ENCODE data around the gene TRPM2. TPM values are rescaled to one million over a fixed set of nuclear protein-coding genes. Genes with fewer than 3 reads are reported as not detected.

TRPM2 gene
- total RNA-seq, 5 donors from 2014 or later (not counting 1 experiment from before 2014, with no cell fraction given) = 1.2 to 8.6 (median 3.6) TPM

- ChIA-PET CTCF (no interaction called here), POLR2A (no interaction called here)
- Mint-ChIP-seq H3K4me3 (no peak overlapping the region), H3K27ac (no peak overlapping the region), H3K9me3 (no peaks in the 10 kb centered on the region), H3K4me1 (peaks cover 2 to 4% (median 2%) of the 10 kb centered on the region in 3 donors), H3K36me3 (no peaks in the 10 kb centered on the region), H3K27me3 (no peaks in the 10 kb centered on the region)
- 87% methylated on average over 18 of the region's 19 CpGs for whole genome bisulfite sequencing (ENCODE audit: insufficient coverage)
- Histone ChIP-seq H3K4me1 (ENCODE audit: control insufficient read depth in 1 of 2, extremely low read depth in 1 of 2, insufficient read depth in 2 of 2, low read length in 2 of 2) (no peaks in the 10 kb centered on the region), H3K4me3 (ENCODE audit: control insufficient read depth in 1 of 2, extremely low read depth in 1 of 2, low read length in 1 of 2) (no peak overlapping the region), H3K27me3 (replicated peaks in 1 of 2; ENCODE audit: control insufficient read depth in 2 of 2, extremely low read depth in 1 of 2, insufficient read depth in 2 of 2, low read length in 1 of 2) (peaks cover 0 to 18% of the 10 kb centered on the region in 2 experiments), H3K9me3 (no peaks in the 10 kb centered on the region), H3K36me3 (ENCODE audit: control insufficient read depth in 2 of 2, extremely low read depth in 1 of 2, insufficient read depth in 1 of 2, low read length in 1 of 2) (no peaks in the 10 kb centered on the region), H3K27ac (ENCODE audit: low read length) (no peak overlapping the region)
- ATAC-seq (replicated peaks in 1 of 4) = no peak
- DNase-seq = no peak
Measured at GRCh38 chr21:44473915-44474555, 120.6 kb downstream of the TRPM2 start.

- 88% methylated on average over 9 of the region's 17 CpGs for WGBS (ENCODE audit: insufficient coverage)
- no peak overlapping the region for H3K4me3 Mint-ChIP-seq
- H3K27ac ChIP-seq (ENCODE audit: low read length) = no peak overlapping the region
- ChIA-PET CTCF (no interaction called here), POLR2A (no interaction called here)
- no peaks in the 10 kb centered on the region for H3K36me3 ChIP-seq (ENCODE audit: control insufficient read depth in 2 of 2, extremely low read depth in 1 of 2, insufficient read depth in 1 of 2, low read length in 1 of 2)
- H3K36me3 Mint-ChIP-seq = no peaks in the 10 kb centered on the region
- no peaks in the 10 kb centered on the region for H3K9me3 ChIP-seq
- H3K4me1 ChIP-seq (ENCODE audit: control insufficient read depth in 1 of 2, extremely low read depth in 1 of 2, insufficient read depth in 2 of 2, low read length in 2 of 2) = peaks cover 0 to 3% of the 10 kb centered on the region in 2 experiments
- H3K4me1 Mint-ChIP-seq = peaks cover 6 to 8% (median 7%) of the 10 kb centered on the region in 3 donors
- H3K4me3 ChIP-seq (ENCODE audit: control insufficient read depth in 1 of 2, extremely low read depth in 1 of 2, low read length in 1 of 2) = no peak overlapping the region
- DNase-seq = no peak
- no peaks in the 10 kb centered on the region for H3K9me3 Mint-ChIP-seq
- no peaks in the 10 kb centered on the region for H3K27me3 Mint-ChIP-seq
- peaks cover 0 to 22% of the 10 kb centered on the region in 2 experiments for H3K27me3 ChIP-seq (replicated peaks in 1 of 2; ENCODE audit: control insufficient read depth in 2 of 2, extremely low read depth in 1 of 2, insufficient read depth in 2 of 2, low read length in 1 of 2)
- ATAC-seq (replicated peaks in 1 of 4) = no peak
- no peak overlapping the region for H3K27ac Mint-ChIP-seq
Measured at GRCh38 chr21:44475266-44475845, 121.9 kb downstream of the TRPM2 start.

DNA sequence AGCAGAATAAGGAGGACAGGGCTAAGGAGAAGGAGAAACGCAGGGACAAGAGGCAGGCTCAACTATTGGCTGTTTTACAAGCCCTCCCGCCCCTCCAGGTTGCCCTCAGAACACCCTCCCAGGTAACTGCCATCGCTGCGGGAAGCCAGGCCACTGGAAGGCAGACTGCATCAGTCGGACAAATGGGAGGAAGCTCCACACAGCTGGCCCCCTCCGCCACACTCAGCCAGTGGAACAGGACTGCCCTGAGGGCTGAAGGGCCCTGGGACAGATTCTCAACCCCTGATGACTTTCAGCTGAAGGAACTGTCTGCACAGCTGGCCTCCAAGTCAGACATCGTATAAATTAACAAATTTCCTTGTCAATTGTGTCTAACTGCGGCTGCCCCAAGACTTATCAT lies 123.7 kb downstream of the TRPM2 start:
- DNase-seq = no peak
- Histone ChIP-seq H3K4me3 (ENCODE audit: control insufficient read depth in 1 of 2, extremely low read depth in 1 of 2, low read length in 1 of 2) (no peak overlapping the region), H3K27ac (ENCODE audit: low read length) (no peak overlapping the region), H3K36me3 (ENCODE audit: control insufficient read depth in 2 of 2, extremely low read depth in 1 of 2, insufficient read depth in 1 of 2, low read length in 1 of 2) (no peaks in the 10 kb centered on the region), H3K4me1 (ENCODE audit: control insufficient read depth in 1 of 2, extremely low read depth in 1 of 2, insufficient read depth in 2 of 2, low read length in 2 of 2) (peaks cover 0 to 3% of the 10 kb centered on the region in 2 experiments), H3K9me3 (no peaks in the 10 kb centered on the region), H3K27me3 (replicated peaks in 1 of 2; ENCODE audit: control insufficient read depth in 2 of 2, extremely low read depth in 1 of 2, insufficient read depth in 2 of 2, low read length in 1 of 2) (peaks cover 0 to 27% of the 10 kb centered on the region in 2 experiments)
- ATAC-seq (replicated peaks in 1 of 4) = no peak
- Mint-ChIP-seq H3K9me3 (no peaks in the 10 kb centered on the region), H3K27me3 (no peaks in the 10 kb centered on the region), H3K36me3 (no peaks in the 10 kb centered on the region), H3K4me1 (peaks cover 6 to 8% (median 7%) of the 10 kb centered on the region in 3 donors), H3K27ac (no peak overlapping the region), H3K4me3 (no peak overlapping the region)
- 88% methylated on average over 6 of the region's 8 CpGs for WGBS (ENCODE audit: insufficient coverage)
- POLR2A ChIA-PET = no interaction called here
- CTCF ChIA-PET = no interaction called here

GRCh38 chr21:44477712-44478111 lies 124.3 kb downstream of the TRPM2 start:
- no peak overlapping the region for H3K4me3 ChIP-seq (ENCODE audit: control insufficient read depth in 1 of 2, extremely low read depth in 1 of 2, low read length in 1 of 2)
- H3K27ac Mint-ChIP-seq = no peak overlapping the region

DNA sequence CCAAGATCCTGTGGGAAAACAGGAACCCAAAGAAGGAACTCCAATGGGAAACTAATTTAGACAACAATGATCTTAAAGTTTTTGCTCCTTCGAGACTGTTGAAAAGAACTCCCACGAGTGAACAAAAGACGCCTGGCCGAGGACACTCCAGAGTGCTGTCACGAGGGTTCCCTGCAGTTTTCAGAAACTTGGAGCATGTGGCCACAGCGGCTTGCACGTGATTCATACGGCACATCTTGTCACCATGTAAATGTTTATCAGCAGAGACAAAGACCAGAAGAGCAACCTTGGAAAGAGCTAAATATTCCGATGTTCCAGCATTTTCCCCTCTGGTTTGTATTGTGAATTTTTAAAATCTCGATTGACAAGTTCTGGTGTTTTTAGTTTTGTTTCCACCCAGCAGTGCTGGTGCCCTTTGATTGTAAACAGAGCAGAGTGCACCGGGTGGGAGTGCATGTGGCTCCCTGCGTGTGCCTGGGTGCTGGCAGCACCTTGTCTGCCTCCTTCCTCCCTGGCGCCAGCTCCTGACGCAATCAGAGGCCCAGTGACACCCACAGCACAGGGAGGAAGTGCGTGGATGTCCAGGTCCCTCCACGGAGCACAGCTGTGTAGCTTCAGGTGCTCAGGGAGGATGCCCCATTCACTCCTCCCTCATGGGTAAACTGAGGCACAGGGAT lies 124.8 kb downstream of the TRPM2 start:
- no peak for ATAC-seq (replicated peaks in 1 of 4)
- no peak for DNase-seq
- Mint-ChIP-seq H3K27ac (no peak overlapping the region), H3K36me3 (no peaks in the 10 kb centered on the region), H3K9me3 (no peaks in the 10 kb centered on the region), H3K27me3 (no peaks in the 10 kb centered on the region), H3K4me1 (peaks cover 6 to 8% (median 7%) of the 10 kb centered on the region in 3 donors), H3K4me3 (no peak overlapping the region)
- Histone ChIP-seq H3K9me3 (no peaks in the 10 kb centered on the region), H3K36me3 (ENCODE audit: control insufficient read depth in 2 of 2, extremely low read depth in 1 of 2, insufficient read depth in 1 of 2, low read length in 1 of 2) (no peaks in the 10 kb centered on the region), H3K27me3 (replicated peaks in 1 of 2; ENCODE audit: control insufficient read depth in 2 of 2, extremely low read depth in 1 of 2, insufficient read depth in 2 of 2, low read length in 1 of 2) (peaks cover 0 to 30% of the 10 kb centered on the region in 2 experiments), H3K27ac (ENCODE audit: low read length) (no peak overlapping the region), H3K4me1 (ENCODE audit: control insufficient read depth in 1 of 2, extremely low read depth in 1 of 2, insufficient read depth in 2 of 2, low read length in 2 of 2) (peaks cover 0 to 3% of the 10 kb centered on the region in 2 experiments), H3K4me3 (ENCODE audit: control insufficient read depth in 1 of 2, extremely low read depth in 1 of 2, low read length in 1 of 2) (no peak overlapping the region)
- WGBS (ENCODE audit: insufficient coverage) = 75% methylated on average over 14 of the region's 16 CpGs
- ChIA-PET POLR2A (no interaction called here), CTCF (no interaction called here)

More at GRCh38 chr21:44477712-44478111, 124.3 kb downstream of the TRPM2 start:
- peaks cover 0 to 3% of the 10 kb centered on the region in 2 experiments for H3K4me1 ChIP-seq (ENCODE audit: control insufficient read depth in 1 of 2, extremely low read depth in 1 of 2, insufficient read depth in 2 of 2, low read length in 2 of 2)
- H3K9me3 Mint-ChIP-seq = no peaks in the 10 kb centered on the region
- H3K36me3 ChIP-seq (ENCODE audit: control insufficient read depth in 2 of 2, extremely low read depth in 1 of 2, insufficient read depth in 1 of 2, low read length in 1 of 2) = no peaks in the 10 kb centered on the region
- ATAC-seq (replicated peaks in 1 of 4) = no peak
- no peak overlapping the region for H3K27ac ChIP-seq (ENCODE audit: low read length)
- no peaks in the 10 kb centered on the region for H3K9me3 ChIP-seq
- H3K27me3 ChIP-seq (replicated peaks in 1 of 2; ENCODE audit: control insufficient read depth in 2 of 2, extremely low read depth in 1 of 2, insufficient read depth in 2 of 2, low read length in 1 of 2) = peaks cover 0 to 25% of the 10 kb centered on the region in 2 experiments
- H3K4me3 Mint-ChIP-seq = no peak overlapping the region
- peaks cover 6 to 8% (median 7%) of the 10 kb centered on the region in 3 donors for H3K4me1 Mint-ChIP-seq
- 59% methylated on average over 7 of the region's 7 CpGs for WGBS (ENCODE audit: insufficient coverage)
- POLR2A ChIA-PET = no interaction called here
- CTCF ChIA-PET = no interaction called here
- no peaks in the 10 kb centered on the region for H3K36me3 Mint-ChIP-seq
- H3K27me3 Mint-ChIP-seq = no peaks in the 10 kb centered on the region
- DNase-seq = no peak

GRCh38 chr21:44478801-44479167 lies 125.4 kb downstream of the TRPM2 start:
- ATAC-seq (replicated peaks in 1 of 4) = no peak
- H3K27me3 Mint-ChIP-seq = no peaks in the 10 kb centered on the region
- H3K4me3 Mint-ChIP-seq = no peak overlapping the region
- Histone ChIP-seq H3K4me3 (ENCODE audit: control insufficient read depth in 1 of 2, extremely low read depth in 1 of 2, low read length in 1 of 2) (no peak overlapping the region), H3K9me3 (no peaks in the 10 kb centered on the region), H3K27me3 (replicated peaks in 1 of 2; ENCODE audit: control insufficient read depth in 2 of 2, extremely low read depth in 1 of 2, insufficient read depth in 2 of 2, low read length in 1 of 2) (peaks cover 0 to 31% of the 10 kb centered on the region in 2 experiments), H3K27ac (ENCODE audit: low read length) (no peak overlapping the region), H3K36me3 (ENCODE audit: control insufficient read depth in 2 of 2, extremely low read depth in 1 of 2, insufficient read depth in 1 of 2, low read length in 1 of 2) (no peaks in the 10 kb centered on the region), H3K4me1 (ENCODE audit: control insufficient read depth in 1 of 2, extremely low read depth in 1 of 2, insufficient read depth in 2 of 2, low read length in 2 of 2) (peaks cover 0 to 3% of the 10 kb centered on the region in 2 experiments)
- ChIA-PET POLR2A (no interaction called here), CTCF (no interaction called here)
- no peaks in the 10 kb centered on the region for H3K9me3 Mint-ChIP-seq
- no peak overlapping the region for H3K27ac Mint-ChIP-seq
- peaks cover 6 to 8% (median 7%) of the 10 kb centered on the region in 3 donors for H3K4me1 Mint-ChIP-seq
- H3K36me3 Mint-ChIP-seq = no peaks in the 10 kb centered on the region
- WGBS (ENCODE audit: insufficient coverage) = 85% methylated on average over 3 of the region's 5 CpGs
- no peak for DNase-seq
